AG09309 (cell line): ENCODE results near the gene MCM5.
"Not testable (repeated sequence)": the region's sequence is repeated elsewhere in the genome, so short reads cannot be mapped to it uniquely, and the experiment has no call there.

Experiments used
- DNase-seq: peaks from one replicate; pipeline ENCODE4 v3.0.0-alpha.2; 2010; ENCODE audit warnings: low read depth
- H3K4me3 ChIP-seq: 2 replicates; pipeline ENCODE4 v1.5.1; 2011; ENCODE audit warnings: mild to moderate bottlenecking, low read depth, low read length, moderate library complexity; ENCODE audit not compliant: control insufficient read depth
- CTCF ChIP-seq: IDR thresholded peaks from 2 replicates; pipeline ENCODE4 v1.5.1; 2011; ENCODE audit warnings: mild to moderate bottlenecking, low read depth, low read length, inconsistent platforms; ENCODE audit not compliant: insufficient read depth, control insufficient read depth; ENCODE audit errors: missing control alignments

MCM5 gene

DNA sequence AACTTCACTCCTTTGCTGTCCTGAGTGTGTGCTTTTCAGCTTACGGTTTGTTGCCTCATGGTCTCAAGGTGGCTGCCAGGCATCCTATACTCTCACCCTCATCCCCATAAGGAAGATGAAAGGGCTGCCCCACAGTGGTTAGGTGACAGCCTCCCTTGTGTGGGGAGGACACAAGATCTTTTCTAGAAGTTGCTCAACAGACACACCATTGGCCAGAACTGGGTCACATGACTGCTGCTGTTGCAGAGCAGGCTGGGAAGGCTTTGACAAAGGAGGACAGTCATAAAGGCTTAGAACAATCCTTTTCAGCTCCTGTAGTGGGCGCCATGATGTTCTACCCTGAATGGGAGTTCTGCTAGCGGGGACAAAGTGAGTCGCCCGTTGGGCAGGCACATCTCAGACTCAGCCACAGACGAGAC lies 71.0 kb downstream of the MCM5 start:
- H3K4me3 ChIP-seq = no peak overlapping the region
- no peak for DNase-seq
- TF ChIP-seq CTCF = no peak

DNA sequence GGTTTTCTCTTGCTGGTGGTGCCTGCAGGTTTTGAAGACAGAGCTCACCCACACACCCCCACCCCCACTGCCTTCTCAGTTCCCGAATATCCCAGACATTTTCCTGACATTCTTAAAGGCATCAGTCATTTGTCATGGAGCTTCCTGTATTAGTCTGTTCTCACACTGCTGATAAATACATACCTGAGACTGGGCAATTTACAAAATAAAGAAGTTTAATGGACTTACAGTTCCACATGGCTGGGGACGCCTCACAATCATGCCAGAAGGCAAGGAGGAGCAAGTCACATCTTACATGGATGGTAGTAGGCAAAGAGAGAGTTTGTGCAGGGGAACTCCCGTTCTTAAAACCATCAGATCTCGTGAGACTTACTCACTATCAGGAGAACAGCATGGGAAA lies 71.6 kb downstream of the MCM5 start:
- DNase-seq, H3K4me3 ChIP-seq: not testable (repeated sequence)

DNA sequence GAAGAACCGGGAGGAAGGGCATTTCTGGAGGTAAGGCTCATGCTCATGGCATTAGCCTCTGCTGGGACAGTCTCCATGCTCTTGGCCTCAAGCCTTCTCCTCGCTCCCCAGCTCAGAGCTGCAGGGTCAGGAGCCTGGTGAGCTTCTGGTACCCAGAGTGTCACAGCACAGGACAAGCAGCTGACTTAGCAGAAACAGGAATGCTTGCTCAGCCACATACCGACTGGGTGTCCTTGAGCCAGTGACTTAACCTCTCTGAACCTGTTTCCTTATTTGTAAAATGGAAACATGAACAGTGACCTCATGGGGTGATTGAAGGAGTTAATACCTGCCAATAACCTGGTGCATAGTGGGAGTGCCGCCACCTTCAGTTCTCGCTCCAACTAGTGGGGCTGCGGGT lies 72.5 kb downstream of the MCM5 start:
- no peak overlapping the region for H3K4me3 ChIP-seq
- no peak for TF ChIP-seq CTCF
- DNase-seq = no peak

DNA sequence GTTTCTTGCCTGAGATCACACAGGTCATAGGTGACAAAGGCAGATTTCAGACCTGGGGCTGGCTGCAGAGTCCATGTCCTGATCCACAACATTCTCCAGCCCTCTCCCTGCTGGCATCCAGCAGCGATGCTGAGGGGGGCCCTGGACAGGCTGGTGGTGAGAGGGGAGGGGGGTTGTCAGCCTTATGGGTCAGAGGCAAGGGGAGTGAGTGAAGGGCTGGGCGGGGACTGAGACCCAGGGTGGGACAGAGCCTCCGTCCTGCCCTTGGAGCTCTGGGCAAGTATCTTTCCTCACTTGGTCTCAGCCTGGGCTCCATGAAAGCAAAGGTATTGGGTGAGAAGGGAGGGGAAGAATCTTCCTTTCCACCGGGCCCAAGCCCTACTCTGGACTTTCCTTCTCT lies 74.0 kb downstream of the MCM5 start:
- no peak for TF ChIP-seq CTCF
- DNase-seq = no peak
- no peak overlapping the region for H3K4me3 ChIP-seq
